Heart left ventricle (tissue), 13 donors: ENCODE results near the gene TCTN3.

Experiments
- POLR2A ChIP-seq, 2 donors: fragments of 450-650 bp; IDR thresholded peaks; one replicate each; pipeline ENCODE4 v1.6.1; 2017; ENCODE audit warnings: antibody characterized with exemption in 2 of 2, mild to moderate bottlenecking in 2 of 2, moderate library complexity in 2 of 2
- TF ChIP-seq, protein P1 (sequence below), 12 donors: fragments of 200-600 bp; sonication (generic) in 4 of 12; IDR thresholded peaks; one replicate each; pipeline versions ENCODE4 v1.5.0 to v1.8.0; 2018 to 2022; ENCODE audit warnings: antibody characterized with exemption in 12 of 12, mild to moderate bottlenecking in 5 of 12
- donor health status: ischemic (EF 13 %, LVEDD 7.1; RV severe dilation, severe dysfunction).
- donor health status: DM: no; HTN: yes; CAD: no.
- donor health status: DM: no; HTN: no; CAD: no.
- donor health status: ischemic (EF 25% LVEDD 6.9; RV normal size, moderate dysfunction).
- donor health status: ischemic (EF 25% LVEDD 5.7; RV mildly dilated, moderate dysfunction).
- donor health status: ischemic (EF 35%, LVEDD 5.7; RV mildly dilated, moderate dysfunction).
- donor health status: nonischemic (EF 11% LVEDD 7.7; RV severe dilation, severe dysfunction).
- donor health status: DM: yes; HTN: yes; CAD: no.
- donor health status: PGD.
- donor health status: ischemic (EF 29% LVEDD 5.4; RV normal size, mild dysfunction).
- donor health status: nonischemic (EF 23%, LVEDD 6.1; RV moderate dilation, normal function).

DNA sequence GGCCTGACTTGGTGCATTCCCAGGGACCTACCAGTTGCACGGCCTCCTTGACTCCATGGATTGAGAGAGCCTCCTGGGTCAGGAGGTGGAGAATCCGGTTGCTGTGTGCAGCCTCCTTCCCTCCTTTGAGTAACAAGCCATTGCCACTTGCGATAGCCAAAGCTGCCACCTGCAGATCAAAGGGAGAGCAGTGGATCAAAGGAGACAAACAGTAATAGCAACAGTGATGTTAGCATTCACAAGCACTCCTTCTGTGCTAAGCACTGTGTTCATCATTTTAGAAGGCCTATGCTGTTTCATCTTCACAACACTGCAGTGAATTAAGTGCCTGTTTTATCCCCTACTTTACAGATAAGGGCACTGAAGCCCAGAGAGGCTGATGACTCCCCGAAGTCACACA lies 77.3 kb downstream of the TCTN3 start:
- no peak for TF ChIP-seq POLR2A (IDR thresholded peaks at IDR 0.05)
- TF ChIP-seq, protein P1, sequence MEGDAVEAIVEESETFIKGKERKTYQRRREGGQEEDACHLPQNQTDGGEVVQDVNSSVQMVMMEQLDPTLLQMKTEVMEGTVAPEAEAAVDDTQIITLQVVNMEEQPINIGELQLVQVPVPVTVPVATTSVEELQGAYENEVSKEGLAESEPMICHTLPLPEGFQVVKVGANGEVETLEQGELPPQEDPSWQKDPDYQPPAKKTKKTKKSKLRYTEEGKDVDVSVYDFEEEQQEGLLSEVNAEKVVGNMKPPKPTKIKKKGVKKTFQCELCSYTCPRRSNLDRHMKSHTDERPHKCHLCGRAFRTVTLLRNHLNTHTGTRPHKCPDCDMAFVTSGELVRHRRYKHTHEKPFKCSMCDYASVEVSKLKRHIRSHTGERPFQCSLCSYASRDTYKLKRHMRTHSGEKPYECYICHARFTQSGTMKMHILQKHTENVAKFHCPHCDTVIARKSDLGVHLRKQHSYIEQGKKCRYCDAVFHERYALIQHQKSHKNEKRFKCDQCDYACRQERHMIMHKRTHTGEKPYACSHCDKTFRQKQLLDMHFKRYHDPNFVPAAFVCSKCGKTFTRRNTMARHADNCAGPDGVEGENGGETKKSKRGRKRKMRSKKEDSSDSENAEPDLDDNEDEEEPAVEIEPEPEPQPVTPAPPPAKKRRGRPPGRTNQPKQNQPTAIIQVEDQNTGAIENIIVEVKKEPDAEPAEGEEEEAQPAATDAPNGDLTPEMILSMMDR (IDR thresholded peaks at IDR 0.05): no peak
